Measurements from ENCODE around the gene FDXACB1. TPM values are rescaled to one million over a fixed set of nuclear protein-coding genes. Genes with fewer than 3 reads are reported as not detected.

The FDXACB1 gene
- total and polyA plus RNA-seq, 2 donors (not counting 3 experiments of a cell fraction or from before 2014, with no cell fraction given) = 1.1 to 1.4 TPM

GRCh38 chr11:111860257-111860656 is 18.7 kb downstream of the FDXACB1 start:
- Histone ChIP-seq H4K20me1 (replicated peaks; ENCODE audit: control insufficient read depth, extremely low read depth, insufficient read depth, low read length) (no peaks in the 10 kb centered on the region), H3K4me1 (ENCODE audit: control insufficient read depth, extremely low read depth, insufficient read depth, low read length) (no peaks in the 10 kb centered on the region), H3K9me1 (replicated peaks; ENCODE audit: control insufficient read depth, extremely low read depth, insufficient read depth, low read length) (no peaks in the 10 kb centered on the region), H3K9ac (replicated peaks; ENCODE audit: extremely low read depth, insufficient read depth, low read length) (no peak overlapping the region), H3K79me2 (ENCODE audit: control insufficient read depth, insufficient read depth, low read length) (no peaks in the 10 kb centered on the region), H3K36me3 (ENCODE audit: control insufficient read depth in 2 of 2, extremely low read depth in 1 of 2, insufficient read depth in 2 of 2, low read length in 2 of 2) (peaks cover 4 to 5% of the 10 kb centered on the region in 2 experiments), H3K4me3 (replicated peaks in 1 of 3; ENCODE audit: insufficient read depth in 1 of 3, low read depth in 1 of 3, low read length in 3 of 3) (no peak overlapping the region), H3K4me2 (ENCODE audit: insufficient read depth, low read length) (no peak overlapping the region), H3K27ac (ENCODE audit: insufficient read depth, low read depth, low read length) (no peak overlapping the region), H3K27me3 (ENCODE audit: control insufficient read depth in 2 of 2, insufficient read depth in 2 of 2, low read length in 2 of 2) (no peaks in the 10 kb centered on the region), H2AFZ (ENCODE audit: low read depth, low read length) (no peak overlapping the region), H3K9me3 (replicated peaks; ENCODE audit: control insufficient read depth, insufficient read depth, low read length) (no peaks in the 10 kb centered on the region)
- intact Hi-C loops (cut with micrococcal nuclease) (no loop called here), dilution Hi-C loops (cut with MboI; ENCODE audit: extremely low pct_ligation_motif_present, low sequenced_read_pairs) (no loop called here)
- ChIA-PET CTCF (interaction anchor here (3.3 kb wide), 1 partner anchor 11 kb away, joined by 12 read pairs; the partner anchor contains the start of gene ALG9), POLR2A (no interaction called here)
- TF ChIP-seq FOS (IDR thresholded peaks at IDR 0.05; ENCODE audit: borderline replicate concordance, insufficient read depth, low read length) (no peak), MAX (IDR thresholded peaks at IDR 0.05; ENCODE audit: insufficient read depth, insufficient read length) (no peak)
- no TSS peak for BruUV-seq (replicated peaks)
- no peak for FAIRE-seq
- no peak for DNase-seq (ENCODE audit: low read depth, low spot score)

GRCh38 chr11:111855506-111855905 is 23.5 kb downstream of the FDXACB1 start:
- H3K4me1 ChIP-seq (ENCODE audit: control insufficient read depth, extremely low read depth, insufficient read depth, low read length) = no peaks in the 10 kb centered on the region
- no peaks in the 10 kb centered on the region for H3K27me3 ChIP-seq (ENCODE audit: control insufficient read depth in 2 of 2, insufficient read depth in 2 of 2, low read length in 2 of 2)
- ChIA-PET CTCF (interaction anchor here (1.2 kb wide), 1 partner anchor 16 kb away, joined by 10 read pairs; the partner anchor contains the start of gene ALG9), POLR2A (no interaction called here)
- dilution Hi-C loops (cut with MboI; ENCODE audit: extremely low pct_ligation_motif_present, low sequenced_read_pairs) = no loop called here
- BruUV-seq (replicated peaks) = no TSS peak
- H3K9ac ChIP-seq (replicated peaks; ENCODE audit: extremely low read depth, insufficient read depth, low read length) = no peak overlapping the region
- TF ChIP-seq JUN (IDR thresholded peaks at IDR 0.05; ENCODE audit: borderline replicate concordance, insufficient read depth, insufficient read length, low read depth) (no peak), MAX (IDR thresholded peaks at IDR 0.05; ENCODE audit: insufficient read depth, insufficient read length) (no peak), FOS (IDR thresholded peaks at IDR 0.05; ENCODE audit: borderline replicate concordance, insufficient read depth, low read length) (no peak), POLR2A (IDR thresholded peaks at IDR 0.05; ENCODE audit: low read depth, low read length) (no peak), CTCF (IDR thresholded peaks at IDR 0.05; ENCODE audit: extremely low read depth in 1 of 2, insufficient read depth in 1 of 2, low read depth in 1 of 2, low read length in 2 of 2) (no peak), GATA2 (IDR thresholded peaks at IDR 0.05; ENCODE audit: insufficient read depth, insufficient read length, low read depth, low read length) (no peak), EZH2 (IDR thresholded peaks at IDR 0.05; ENCODE audit: borderline replicate concordance, low read depth, low read length, severe bottlenecking) (no peak)
- no peaks in the 10 kb centered on the region for H3K9me3 ChIP-seq (replicated peaks; ENCODE audit: control insufficient read depth, insufficient read depth, low read length)
- H4K20me1 ChIP-seq (replicated peaks; ENCODE audit: control insufficient read depth, extremely low read depth, insufficient read depth, low read length) = no peaks in the 10 kb centered on the region
- no peak for DNase-seq (ENCODE audit: low read depth, low spot score)
- H2AFZ ChIP-seq (ENCODE audit: low read depth, low read length) = no peak overlapping the region
- intact Hi-C loops (cut with micrococcal nuclease) = no loop called here
- H3K4me2 ChIP-seq (ENCODE audit: insufficient read depth, low read length) = no peak overlapping the region
- H3K4me3 ChIP-seq (replicated peaks in 1 of 3; ENCODE audit: insufficient read depth in 1 of 3, low read depth in 1 of 3, low read length in 3 of 3) = no peak overlapping the region
- no peak overlapping the region for H3K27ac ChIP-seq (ENCODE audit: insufficient read depth, low read depth, low read length)
- no peaks in the 10 kb centered on the region for H3K79me2 ChIP-seq (ENCODE audit: control insufficient read depth, insufficient read depth, low read length)
- FAIRE-seq = no peak
- peaks cover 5 to 9% of the 10 kb centered on the region in 2 experiments for H3K36me3 ChIP-seq (ENCODE audit: control insufficient read depth in 2 of 2, extremely low read depth in 1 of 2, insufficient read depth in 2 of 2, low read length in 2 of 2)
- no peaks in the 10 kb centered on the region for H3K9me1 ChIP-seq (replicated peaks; ENCODE audit: control insufficient read depth, extremely low read depth, insufficient read depth, low read length)

Data from endothelial cell of umbilical vein (primary cell).